ENCODE results near the gene GLIS1.

DNA sequence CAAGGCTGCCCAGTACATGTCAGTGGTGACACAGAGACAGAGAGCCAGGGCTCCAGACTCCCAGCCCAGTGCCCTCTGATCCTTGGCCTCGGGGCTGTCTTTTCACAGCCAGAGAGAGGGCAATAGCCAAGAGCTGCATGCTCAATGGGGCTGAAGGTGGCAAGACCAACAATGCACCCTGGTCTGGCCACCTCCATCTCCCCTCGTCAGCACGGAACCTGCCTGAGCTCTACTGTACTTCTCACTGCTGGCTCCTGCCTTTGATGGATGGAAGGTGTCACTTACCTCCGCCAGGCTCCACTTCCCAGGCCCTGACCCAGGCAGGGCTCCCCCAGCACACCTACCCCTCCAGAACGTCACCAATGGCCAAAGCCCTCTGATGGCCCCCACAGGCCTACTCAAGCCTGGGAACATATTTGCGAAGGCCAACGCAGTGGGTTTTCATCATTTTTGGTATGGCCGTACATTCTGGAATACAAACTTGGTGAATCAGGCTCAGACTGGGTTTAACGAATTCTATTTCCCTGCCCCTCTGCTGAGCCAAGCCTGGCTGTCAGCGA is 191.7 kb downstream of the GLIS1 start:
- TF ChIP-seq, protein P1, sequence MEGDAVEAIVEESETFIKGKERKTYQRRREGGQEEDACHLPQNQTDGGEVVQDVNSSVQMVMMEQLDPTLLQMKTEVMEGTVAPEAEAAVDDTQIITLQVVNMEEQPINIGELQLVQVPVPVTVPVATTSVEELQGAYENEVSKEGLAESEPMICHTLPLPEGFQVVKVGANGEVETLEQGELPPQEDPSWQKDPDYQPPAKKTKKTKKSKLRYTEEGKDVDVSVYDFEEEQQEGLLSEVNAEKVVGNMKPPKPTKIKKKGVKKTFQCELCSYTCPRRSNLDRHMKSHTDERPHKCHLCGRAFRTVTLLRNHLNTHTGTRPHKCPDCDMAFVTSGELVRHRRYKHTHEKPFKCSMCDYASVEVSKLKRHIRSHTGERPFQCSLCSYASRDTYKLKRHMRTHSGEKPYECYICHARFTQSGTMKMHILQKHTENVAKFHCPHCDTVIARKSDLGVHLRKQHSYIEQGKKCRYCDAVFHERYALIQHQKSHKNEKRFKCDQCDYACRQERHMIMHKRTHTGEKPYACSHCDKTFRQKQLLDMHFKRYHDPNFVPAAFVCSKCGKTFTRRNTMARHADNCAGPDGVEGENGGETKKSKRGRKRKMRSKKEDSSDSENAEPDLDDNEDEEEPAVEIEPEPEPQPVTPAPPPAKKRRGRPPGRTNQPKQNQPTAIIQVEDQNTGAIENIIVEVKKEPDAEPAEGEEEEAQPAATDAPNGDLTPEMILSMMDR (IDR thresholded peaks at IDR 0.05; ENCODE audit: control extremely low read depth in 1 of 3, insufficient read depth in 1 of 3, low read depth in 1 of 3, low read length in 3 of 3) = no peak
- TF ChIP-seq, protein P2, sequence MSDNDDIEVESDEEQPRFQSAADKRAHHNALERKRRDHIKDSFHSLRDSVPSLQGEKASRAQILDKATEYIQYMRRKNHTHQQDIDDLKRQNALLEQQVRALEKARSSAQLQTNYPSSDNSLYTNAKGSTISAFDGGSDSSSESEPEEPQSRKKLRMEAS (IDR thresholded peaks at IDR 0.05) = no peak
- TF ChIP-seq RFX5 (IDR thresholded peaks at IDR 0.05; ENCODE audit: borderline replicate concordance, low read depth, low read length) (no peak), POLR2A (IDR thresholded peaks at IDR 0.05; ENCODE audit: control extremely low read depth in 1 of 2, low read depth in 2 of 2, low read length in 2 of 2) (no peak), SP1 (IDR thresholded peaks at IDR 0.05; ENCODE audit: low read depth, low read length) (no peak), CBX8 (IDR thresholded peaks at IDR 0.05; ENCODE audit: borderline replicate concordance, low read depth, low read length) (no peak), SIX5 (IDR thresholded peaks at IDR 0.05; ENCODE audit: low read depth, low read length) (no peak), JUN (IDR thresholded peaks at IDR 0.05; ENCODE audit: low read depth, low read length) (no peak), RBBP5 (IDR thresholded peaks at IDR 0.05; ENCODE audit: borderline replicate concordance, low read depth, low read length) (no peak), TAF7 (optimal IDR thresholded peaks at IDR 0.05; ENCODE audit: borderline replicate concordance, low read depth, low read length) (no peak), BACH1 (IDR thresholded peaks at IDR 0.05; ENCODE audit: low read length) (no peak), SIRT6 (IDR thresholded peaks at IDR 0.05; ENCODE audit: low read length) (no peak)
- TF ChIP-seq, protein P3, sequence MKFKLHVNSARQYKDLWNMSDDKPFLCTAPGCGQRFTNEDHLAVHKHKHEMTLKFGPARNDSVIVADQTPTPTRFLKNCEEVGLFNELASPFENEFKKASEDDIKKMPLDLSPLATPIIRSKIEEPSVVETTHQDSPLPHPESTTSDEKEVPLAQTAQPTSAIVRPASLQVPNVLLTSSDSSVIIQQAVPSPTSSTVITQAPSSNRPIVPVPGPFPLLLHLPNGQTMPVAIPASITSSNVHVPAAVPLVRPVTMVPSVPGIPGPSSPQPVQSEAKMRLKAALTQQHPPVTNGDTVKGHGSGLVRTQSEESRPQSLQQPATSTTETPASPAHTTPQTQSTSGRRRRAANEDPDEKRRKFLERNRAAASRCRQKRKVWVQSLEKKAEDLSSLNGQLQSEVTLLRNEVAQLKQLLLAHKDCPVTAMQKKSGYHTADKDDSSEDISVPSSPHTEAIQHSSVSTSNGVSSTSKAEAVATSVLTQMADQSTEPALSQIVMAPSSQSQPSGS (IDR thresholded peaks at IDR 0.05; ENCODE audit: low read length) = no peak

Data from H1 (cell line).